Neural progenitor cell (in vitro differentiated cells): ENCODE measurements around the gene HOXC13. TPM values are rescaled to one million over a fixed set of nuclear protein-coding genes. Genes with fewer than 3 reads are reported as not detected.

ENCODE experiments used
- DNase-seq: peaks from one replicate; pipeline ENCODE4 v3.0.0-alpha.2; 2016; ENCODE audit warnings: low spot score
- H2AFZ ChIP-seq: fragments of 200-600 bp; sonication (generic); replicated peaks from 2 replicates; pipeline ENCODE4 v1.6.1; 2016; ENCODE audit warnings: antibody characterized with exemption
- H3F3A ChIP-seq: fragments of 200-600 bp; sonication (generic); 2 replicates; pipeline ENCODE4 v1.6.1; 2016; ENCODE audit warnings: antibody characterized with exemption, low read depth
- H3K27ac ChIP-seq: fragments of 200-600 bp; sonication (generic); 2 replicates; pipeline ENCODE4 v1.5.1; 2016; ENCODE audit warnings: mild to moderate bottlenecking
- H3K27me3 ChIP-seq: fragments of 200-600 bp; sonication (generic); 2 replicates; pipeline ENCODE4 v1.6.1; 2016; ENCODE audit warnings: mild to moderate bottlenecking, moderate library complexity
- H3K36me3 ChIP-seq: fragments of 200-600 bp; sonication (generic); 2 replicates; pipeline ENCODE4 v1.5.1; 2016
- H3K4me1 ChIP-seq: fragments of 200-600 bp; sonication (generic); 2 replicates; pipeline ENCODE4 v1.6.1; 2016; ENCODE audit warnings: mixed run types
- H3K4me2 ChIP-seq: fragments of 200-600 bp; sonication (generic); 2 replicates; pipeline ENCODE4 v1.6.1; 2016
- H3K4me3 ChIP-seq: fragments of 200-600 bp; sonication (generic); 2 replicates; pipeline ENCODE4 v1.5.1; 2016
- H3K79me2 ChIP-seq: fragments of 200-600 bp; sonication (generic); 2 replicates; pipeline ENCODE4 v1.6.1; 2016; ENCODE audit warnings: low read depth
- H3K9ac ChIP-seq: fragments of 200-600 bp; sonication (generic); 2 replicates; pipeline ENCODE4 v1.6.1; 2016
- H3K9me3 ChIP-seq: fragments of 200-600 bp; sonication (generic); 2 replicates; pipeline ENCODE4 v1.5.1; 2016; ENCODE audit warnings: low read depth
- H4K20me1 ChIP-seq: fragments of 200-600 bp; sonication (generic); 2 replicates; pipeline ENCODE4 v1.6.1; 2016; ENCODE audit warnings: low read depth
- H3K27ac Mint-ChIP-seq: 3 replicates; pipeline ENCODE4 v1.8.0; 2021; ENCODE audit warnings: mixed read lengths
- H3K27me3 Mint-ChIP-seq: 2 replicates; pipeline ENCODE4 v1.8.0; 2022; ENCODE audit warnings: low read depth, mild to moderate bottlenecking, inconsistent platforms, moderate library complexity, mixed read lengths; ENCODE audit not compliant: insufficient read depth
- H3K36me3 Mint-ChIP-seq: 3 replicates; pipeline ENCODE4 v1.8.0; 2021; ENCODE audit warnings: mixed read lengths
- H3K4me1 Mint-ChIP-seq: 3 replicates; pipeline ENCODE4 v1.8.0; 2021; ENCODE audit warnings: mixed read lengths
- H3K4me3 Mint-ChIP-seq: 3 replicates; pipeline ENCODE4 v1.8.0; 2021; ENCODE audit warnings: mild to moderate bottlenecking, moderate library complexity, mixed read lengths
- H3K9me3 Mint-ChIP-seq: 3 replicates; pipeline ENCODE4 v1.8.0; 2020; ENCODE audit warnings: mixed read lengths
- EZH2 ChIP-seq: fragments of 200-600 bp; sonication (generic); IDR thresholded peaks from 2 replicates; pipeline ENCODE4 v1.6.1; 2017; ENCODE audit warnings: antibody characterized with exemption, mild to moderate bottlenecking, moderate library complexity
- EZH2phosphoT487 ChIP-seq: fragments of 200-600 bp; sonication (generic); IDR thresholded peaks from 2 replicates; pipeline ENCODE4 v1.6.1; 2017; ENCODE audit warnings: antibody characterized with exemption
- total RNA-seq: library from RNA; depleted of rRNA; stranded (reverse); fragments of >200 nt; gene quantifications from 2 replicates; pipeline ENCODE4 v1.2.3, GENCODE V29; 2015; ENCODE audit warnings: low replicate concordance
- TF ChIP-seq, protein P1 (sequence below): fragments of 200-600 bp; sonication (generic); IDR thresholded peaks from 2 replicates; pipeline ENCODE4 v1.5.1; 2017; ENCODE audit warnings: antibody characterized with exemption, mild to moderate bottlenecking

HOXC13 gene
- total RNA-seq, 1 donor from 2014 or later = not detected

- H3K4me1 Mint-ChIP-seq = no peaks in the 10 kb centered on the region
- H3K36me3 ChIP-seq = no peaks in the 10 kb centered on the region
- no peaks in the 10 kb centered on the region for H3K36me3 Mint-ChIP-seq
- H3K27ac Mint-ChIP-seq = no peak overlapping the region
- no peaks in the 10 kb centered on the region for H4K20me1 ChIP-seq
- no peak overlapping the region for H3K9ac ChIP-seq
- no peak overlapping the region for H3K4me3 Mint-ChIP-seq
- H3K79me2 ChIP-seq = no peaks in the 10 kb centered on the region
- no peak overlapping the region for H2AFZ ChIP-seq
- no peaks in the 10 kb centered on the region for H3K9me3 ChIP-seq
- H3F3A ChIP-seq = no peaks in the 10 kb centered on the region
- H3K4me3 ChIP-seq = no peak overlapping the region
- peaks cover 31% of the 10 kb centered on the region for H3K27me3 Mint-ChIP-seq
- H3K4me1 ChIP-seq = no peaks in the 10 kb centered on the region
- no peak for DNase-seq
- H3K27ac ChIP-seq = no peak overlapping the region
- no peaks in the 10 kb centered on the region for H3K9me3 Mint-ChIP-seq
- peaks cover 95% of the 10 kb centered on the region for H3K27me3 ChIP-seq
- TF ChIP-seq EZH2 (no peak), EZH2phosphoT487 (no peak)
- TF ChIP-seq, protein P1, sequence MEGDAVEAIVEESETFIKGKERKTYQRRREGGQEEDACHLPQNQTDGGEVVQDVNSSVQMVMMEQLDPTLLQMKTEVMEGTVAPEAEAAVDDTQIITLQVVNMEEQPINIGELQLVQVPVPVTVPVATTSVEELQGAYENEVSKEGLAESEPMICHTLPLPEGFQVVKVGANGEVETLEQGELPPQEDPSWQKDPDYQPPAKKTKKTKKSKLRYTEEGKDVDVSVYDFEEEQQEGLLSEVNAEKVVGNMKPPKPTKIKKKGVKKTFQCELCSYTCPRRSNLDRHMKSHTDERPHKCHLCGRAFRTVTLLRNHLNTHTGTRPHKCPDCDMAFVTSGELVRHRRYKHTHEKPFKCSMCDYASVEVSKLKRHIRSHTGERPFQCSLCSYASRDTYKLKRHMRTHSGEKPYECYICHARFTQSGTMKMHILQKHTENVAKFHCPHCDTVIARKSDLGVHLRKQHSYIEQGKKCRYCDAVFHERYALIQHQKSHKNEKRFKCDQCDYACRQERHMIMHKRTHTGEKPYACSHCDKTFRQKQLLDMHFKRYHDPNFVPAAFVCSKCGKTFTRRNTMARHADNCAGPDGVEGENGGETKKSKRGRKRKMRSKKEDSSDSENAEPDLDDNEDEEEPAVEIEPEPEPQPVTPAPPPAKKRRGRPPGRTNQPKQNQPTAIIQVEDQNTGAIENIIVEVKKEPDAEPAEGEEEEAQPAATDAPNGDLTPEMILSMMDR = no peak
- no peak overlapping the region for H3K4me2 ChIP-seq
Measured at GRCh38 chr12:53899230-53899629, 39.4 kb upstream of the HOXC13 start.

DNA sequence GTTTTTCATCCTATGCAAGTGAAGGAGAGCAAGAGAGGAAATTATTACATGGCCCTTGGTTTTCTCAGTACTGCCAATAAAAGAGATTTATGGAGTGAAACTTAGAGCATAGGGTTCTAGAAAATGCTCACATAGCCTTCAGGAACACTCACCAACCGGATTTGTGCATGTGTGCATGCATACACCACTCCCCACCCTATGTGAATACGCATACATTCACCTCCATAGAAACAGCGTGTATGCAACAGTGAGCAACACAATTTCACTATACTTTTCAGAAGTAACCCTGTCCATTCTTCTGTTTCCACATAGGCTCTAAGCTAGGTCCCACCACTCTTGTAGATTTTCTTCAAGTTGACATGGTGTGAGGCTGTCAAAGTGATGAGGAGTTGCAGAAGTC is 31.5 kb upstream of the HOXC13 start:
- no peak overlapping the region for H3K9ac ChIP-seq
- H3K4me3 Mint-ChIP-seq = no peak overlapping the region
- no peaks in the 10 kb centered on the region for H3K4me1 Mint-ChIP-seq
- H3K36me3 ChIP-seq = no peaks in the 10 kb centered on the region
- H3K36me3 Mint-ChIP-seq = no peaks in the 10 kb centered on the region
- no peak for DNase-seq
- no peaks in the 10 kb centered on the region for H3F3A ChIP-seq
- TF ChIP-seq, protein P1 = no peak
- TF ChIP-seq EZH2phosphoT487 = no peak
- no peak for TF ChIP-seq EZH2
- no peaks in the 10 kb centered on the region for H4K20me1 ChIP-seq
- no peak overlapping the region for H3K27ac Mint-ChIP-seq
- H3K79me2 ChIP-seq = no peaks in the 10 kb centered on the region
- H3K27me3 Mint-ChIP-seq = peaks cover 10% of the 10 kb centered on the region
- H3K4me3 ChIP-seq = no peak overlapping the region
- peaks cover 99% of the 10 kb centered on the region for H3K27me3 ChIP-seq
- H2AFZ ChIP-seq = no peak overlapping the region
- no peaks in the 10 kb centered on the region for H3K4me1 ChIP-seq
- H3K4me2 ChIP-seq = no peak overlapping the region
- no peaks in the 10 kb centered on the region for H3K9me3 ChIP-seq
- H3K27ac ChIP-seq = no peak overlapping the region
- H3K9me3 Mint-ChIP-seq = no peaks in the 10 kb centered on the region

GRCh38 chr12:53916788-53917655 is 21.6 kb upstream of the HOXC13 start:
- Histone ChIP-seq H2AFZ (no peak overlapping the region), H3K27me3 (peaks cover 100% of the 10 kb centered on the region), H3K27ac (no peak overlapping the region), H3K36me3 (no peaks in the 10 kb centered on the region), H3K4me1 (no peaks in the 10 kb centered on the region), H4K20me1 (no peaks in the 10 kb centered on the region), H3F3A (no peaks in the 10 kb centered on the region), H3K4me3 (no peak overlapping the region), H3K9ac (no peak overlapping the region), H3K9me3 (no peaks in the 10 kb centered on the region), H3K4me2 (no peak overlapping the region), H3K79me2 (no peaks in the 10 kb centered on the region)
- no peak for TF ChIP-seq EZH2
- TF ChIP-seq, protein P1 = no peak
- Mint-ChIP-seq H3K27ac (no peak overlapping the region), H3K27me3 (peaks cover 43% of the 10 kb centered on the region), H3K36me3 (no peaks in the 10 kb centered on the region), H3K4me1 (no peaks in the 10 kb centered on the region), H3K4me3 (no peak overlapping the region), H3K9me3 (no peaks in the 10 kb centered on the region)
- DNase-seq = no peak
